Stimulated activated CD8-positive, alpha-beta memory T cell treated with anti-CD3 and anti-CD28 coated beads, Interleukin-7, amount 100 ng/mL, for 4 hours (primary cell): ENCODE results near the gene PGP.

ENCODE experiments used
- DNase-seq, 2 donors: peaks; one replicate each; pipeline ENCODE4 v3.0.0-alpha.2; 2020; ENCODE audit warnings: low read depth in 2 of 2

Gene PGP

GRCh38 chr16:2183671-2184070 lies 31.0 kb downstream of the PGP start:
- no peak for DNase-seq

DNA sequence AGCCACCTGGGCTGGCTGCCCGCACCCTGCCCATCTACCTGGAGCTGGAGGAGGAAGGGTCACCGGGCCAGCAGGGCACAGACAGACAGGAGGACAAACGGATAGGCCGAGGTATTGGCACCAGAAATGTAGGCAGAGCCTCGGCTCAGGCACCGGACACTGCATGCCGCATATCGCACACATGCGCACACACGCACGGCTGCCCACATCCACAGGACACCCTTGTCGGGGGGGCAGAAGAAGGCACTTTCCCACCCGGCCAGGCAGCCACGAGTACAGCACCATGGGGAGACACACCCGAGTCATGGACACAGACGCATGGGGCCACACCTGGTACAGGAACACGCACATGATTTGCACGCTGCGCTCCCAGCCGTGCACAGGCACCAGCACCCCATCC lies 32.7 kb downstream of the PGP start:
- DNase-seq, result no peak

DNA sequence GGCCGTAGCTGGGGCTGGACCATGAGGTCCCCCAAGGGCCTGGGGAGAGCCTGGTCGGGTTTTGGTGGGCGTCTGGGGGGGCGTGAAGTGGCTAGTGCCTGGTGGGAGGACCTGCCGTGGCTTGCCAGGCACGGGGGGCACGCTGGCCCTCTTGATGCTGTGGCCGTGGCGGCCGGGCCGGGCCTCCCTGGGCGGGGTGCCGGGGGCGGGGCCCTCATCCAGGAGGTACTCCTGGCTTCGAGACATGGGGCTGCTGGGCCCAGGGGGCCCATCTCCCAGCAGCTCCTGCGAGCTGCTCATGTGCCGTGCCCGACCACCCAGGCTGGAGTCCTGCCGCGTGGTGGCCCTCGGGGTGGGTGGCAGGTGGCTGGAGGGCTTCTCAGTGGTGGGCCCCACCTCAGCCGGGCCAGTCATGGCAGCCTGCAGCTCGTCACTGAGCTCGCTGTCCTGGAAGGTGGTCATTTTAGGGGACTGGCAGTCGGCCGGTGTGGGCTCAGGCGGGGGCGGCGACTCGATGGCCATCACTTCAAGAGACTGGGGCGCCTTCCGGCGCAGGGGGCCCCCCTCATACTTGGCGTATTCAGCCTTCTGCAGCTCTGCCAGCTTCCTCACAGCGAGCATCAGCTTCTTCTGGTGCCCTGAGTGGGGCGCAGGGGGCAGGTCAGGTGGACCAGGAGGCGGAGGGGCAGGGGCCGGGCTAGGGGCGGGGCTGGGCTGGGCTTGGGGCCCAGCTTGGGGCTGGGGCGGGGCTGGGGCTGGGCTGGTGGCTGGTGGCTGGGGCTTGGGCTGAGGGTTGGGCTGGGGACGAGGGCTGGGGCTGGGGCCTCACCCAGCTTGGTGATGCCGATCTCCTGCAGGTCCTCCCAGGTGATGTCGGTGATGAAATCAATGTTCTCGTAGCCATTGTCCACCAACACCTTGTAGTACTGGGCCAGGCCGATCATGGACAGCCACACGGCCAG lies 33.4 kb downstream of the PGP start:
- DNase-seq, result no peak

GRCh38 chr16:2180461-2180860 lies 34.2 kb downstream of the PGP start:
- no peak for DNase-seq

DNA sequence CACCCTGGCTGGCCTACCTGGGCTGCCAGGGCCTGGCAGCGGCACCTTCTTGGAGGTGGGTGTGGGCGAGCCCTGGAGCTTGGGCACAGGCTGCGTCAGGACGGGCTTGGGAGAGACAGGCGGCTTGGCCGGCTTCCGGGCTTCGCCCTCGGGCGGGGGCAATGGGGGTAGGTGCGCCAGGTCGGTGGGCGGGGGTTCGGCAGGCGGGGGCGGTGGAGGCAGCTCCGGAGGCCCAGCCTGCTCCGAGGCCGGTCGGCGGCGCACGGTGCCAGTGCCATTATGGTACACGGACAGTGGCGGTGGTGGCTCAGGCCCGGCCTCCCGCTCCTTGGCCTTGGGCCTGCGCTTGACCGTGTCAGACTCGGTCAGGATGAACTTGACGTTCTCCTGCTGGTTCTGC lies 35.1 kb downstream of the PGP start:
- no peak for DNase-seq

DNA sequence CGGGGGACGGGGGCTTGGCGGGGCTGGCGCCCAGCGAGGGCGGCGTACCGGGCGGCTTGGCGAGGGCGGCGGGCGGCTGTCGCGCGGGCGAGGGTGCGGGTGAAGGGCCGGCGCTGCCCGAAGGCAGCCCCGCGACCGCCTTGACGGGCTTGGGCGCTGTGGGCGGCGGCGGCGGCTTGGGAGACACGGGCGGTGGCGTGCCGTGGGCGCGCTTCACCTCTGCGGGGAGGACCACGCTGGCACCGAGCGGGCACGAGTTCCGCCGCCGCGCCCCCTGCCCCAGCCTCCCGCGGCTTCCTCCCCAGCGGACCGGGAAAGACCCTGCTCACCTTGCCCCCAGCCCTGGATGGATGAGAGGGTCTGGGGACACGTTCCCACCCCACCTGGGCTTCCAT lies 35.5 kb downstream of the PGP start:
- DNase-seq, result no peak

DNA sequence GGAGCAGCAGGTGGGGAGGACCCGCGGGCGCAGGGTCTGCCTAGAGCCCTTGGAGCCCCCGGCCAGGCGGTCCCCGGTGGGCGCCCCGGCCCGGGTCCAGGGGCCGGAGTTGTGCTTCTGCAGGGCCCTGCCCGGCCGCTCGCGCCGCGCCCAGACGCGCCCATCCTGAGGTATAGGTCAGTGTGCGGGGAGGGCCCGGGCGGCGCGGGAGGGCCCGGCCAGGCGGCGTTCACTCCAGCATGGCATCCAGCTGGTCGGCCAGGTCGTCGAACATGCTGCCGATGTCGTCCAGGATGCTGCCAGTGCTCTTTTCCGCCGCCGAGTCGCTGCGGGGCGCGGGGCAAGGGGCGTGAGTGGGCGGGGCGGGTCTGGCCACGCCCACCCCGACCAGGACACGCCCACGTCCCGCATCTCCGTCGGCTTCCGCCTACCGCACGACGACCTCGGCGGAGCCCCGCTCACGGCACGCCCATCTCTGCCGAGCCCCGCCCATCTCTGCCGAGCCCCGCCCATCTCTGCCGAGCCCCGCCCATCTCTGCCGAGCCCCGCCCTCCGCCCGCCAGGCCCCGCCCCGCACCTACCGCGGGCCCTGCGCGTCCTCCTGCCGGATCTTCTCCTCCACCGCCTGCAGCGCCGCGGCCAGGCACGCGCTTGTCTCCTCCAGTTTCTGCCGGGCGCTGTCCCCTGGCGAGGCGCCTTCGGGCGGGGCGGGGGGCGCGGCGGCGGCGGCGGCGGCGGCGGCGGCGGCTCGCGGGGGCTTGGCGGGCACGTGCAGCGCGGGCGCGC lies 36.1 kb downstream of the PGP start:
- DNase-seq, result no peak

DNA sequence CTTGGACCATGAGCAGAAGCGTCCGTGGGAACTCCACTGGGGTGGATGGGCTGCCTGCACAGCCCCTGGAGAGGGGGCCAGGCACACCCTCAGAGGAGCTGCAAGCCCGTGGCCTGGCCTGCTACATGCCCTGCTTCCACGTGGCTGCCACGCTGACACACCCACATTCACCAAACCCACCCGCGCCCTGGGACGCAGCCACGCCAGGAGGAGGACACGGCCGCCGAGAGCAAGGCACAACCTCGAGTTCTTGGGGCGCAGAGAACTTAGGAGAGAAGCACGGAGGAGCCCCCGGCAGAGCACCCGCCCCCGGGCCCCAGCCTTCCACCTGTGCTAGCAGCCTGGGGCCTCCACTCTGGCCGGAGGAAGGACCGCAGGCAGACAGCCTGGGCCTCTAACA lies 37.1 kb downstream of the PGP start:
- DNase-seq, result no peak

DNA sequence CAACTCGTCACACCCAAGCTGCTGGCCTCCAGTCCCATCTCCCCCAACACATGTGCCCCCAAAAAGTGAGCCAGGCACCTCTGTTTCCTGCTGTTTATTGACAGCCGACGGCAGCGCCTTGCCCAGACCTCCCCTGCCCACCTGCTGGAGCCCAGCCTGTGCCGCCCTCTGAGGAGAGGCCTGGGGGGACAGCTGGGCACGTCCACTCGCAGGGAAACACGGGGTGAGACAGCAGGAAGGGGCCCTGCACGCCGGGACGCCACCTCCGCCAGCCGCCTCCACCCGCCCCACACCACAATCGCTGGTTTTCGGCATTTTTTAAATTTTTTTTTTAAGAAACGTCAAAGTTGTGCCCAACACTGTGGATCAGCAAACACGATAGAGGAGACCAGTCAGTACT lies 37.5 kb downstream of the PGP start:
- no peak for DNase-seq

DNA sequence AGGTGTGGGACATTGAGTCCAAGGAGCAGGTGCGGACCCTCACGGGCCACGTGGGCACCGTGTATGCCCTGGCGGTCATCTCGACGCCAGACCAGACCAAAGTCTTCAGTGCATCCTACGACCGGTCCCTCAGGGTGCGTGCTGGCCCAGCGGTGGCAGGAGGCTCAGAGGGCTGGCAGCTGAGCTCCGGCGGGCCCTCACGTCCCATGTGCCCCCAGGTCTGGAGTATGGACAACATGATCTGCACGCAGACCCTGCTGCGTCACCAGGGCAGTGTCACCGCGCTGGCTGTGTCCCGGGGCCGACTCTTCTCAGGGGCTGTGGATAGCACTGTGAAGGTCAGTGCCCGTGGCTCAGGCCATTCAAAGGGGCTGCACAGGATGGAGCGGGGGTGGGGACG lies 38.6 kb downstream of the PGP start:
- DNase-seq, result no peak

GRCh38 chr16:2175454-2175853 lies 39.2 kb downstream of the PGP start:
- no peak for DNase-seq

GRCh38 chr16:2174396-2175131 lies 40.1 kb downstream of the PGP start:
- no peak for DNase-seq

DNA sequence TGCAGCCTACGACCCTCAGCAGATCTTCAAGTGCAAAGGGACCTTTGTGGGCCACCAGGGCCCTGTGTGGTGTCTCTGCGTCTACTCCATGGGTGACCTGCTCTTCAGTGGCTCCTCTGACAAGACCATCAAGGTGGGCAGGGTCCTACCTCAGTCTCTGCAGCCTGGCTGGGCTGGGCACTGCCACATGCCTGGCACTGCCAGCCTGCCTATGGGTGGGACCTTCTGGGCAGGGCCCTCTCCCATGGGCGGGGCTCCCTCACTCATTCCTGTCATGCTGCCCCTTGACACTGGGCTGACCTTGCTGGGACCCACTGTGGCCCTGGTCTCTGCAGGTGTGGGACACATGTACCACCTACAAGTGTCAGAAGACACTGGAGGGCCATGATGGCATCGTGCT lies 40.7 kb downstream of the PGP start:
- DNase-seq, result no peak

DNA sequence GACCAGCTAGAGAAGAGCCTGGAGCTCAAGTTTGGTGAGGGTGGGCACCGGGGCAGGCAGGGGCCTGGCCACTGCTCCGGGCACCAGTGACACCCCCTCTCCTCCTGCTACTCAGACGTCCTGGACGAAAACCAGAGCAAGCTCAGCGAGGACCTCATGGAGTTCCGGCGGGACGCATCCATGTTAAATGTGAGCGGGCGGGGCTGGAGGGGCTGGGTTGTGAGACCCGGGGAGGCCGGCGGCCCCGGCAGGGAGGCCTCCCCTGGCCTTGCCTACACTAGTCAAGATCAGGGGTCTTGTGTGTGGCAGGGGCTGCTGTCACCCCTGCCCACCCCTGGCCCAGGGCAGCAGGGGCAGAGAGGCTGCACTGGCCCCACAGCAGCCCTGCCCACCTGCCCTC lies 41.3 kb downstream of the PGP start:
- no peak for DNase-seq

GRCh38 chr16:2172688-2173335 lies 41.8 kb downstream of the PGP start:
- DNase-seq, result no peak

DNA sequence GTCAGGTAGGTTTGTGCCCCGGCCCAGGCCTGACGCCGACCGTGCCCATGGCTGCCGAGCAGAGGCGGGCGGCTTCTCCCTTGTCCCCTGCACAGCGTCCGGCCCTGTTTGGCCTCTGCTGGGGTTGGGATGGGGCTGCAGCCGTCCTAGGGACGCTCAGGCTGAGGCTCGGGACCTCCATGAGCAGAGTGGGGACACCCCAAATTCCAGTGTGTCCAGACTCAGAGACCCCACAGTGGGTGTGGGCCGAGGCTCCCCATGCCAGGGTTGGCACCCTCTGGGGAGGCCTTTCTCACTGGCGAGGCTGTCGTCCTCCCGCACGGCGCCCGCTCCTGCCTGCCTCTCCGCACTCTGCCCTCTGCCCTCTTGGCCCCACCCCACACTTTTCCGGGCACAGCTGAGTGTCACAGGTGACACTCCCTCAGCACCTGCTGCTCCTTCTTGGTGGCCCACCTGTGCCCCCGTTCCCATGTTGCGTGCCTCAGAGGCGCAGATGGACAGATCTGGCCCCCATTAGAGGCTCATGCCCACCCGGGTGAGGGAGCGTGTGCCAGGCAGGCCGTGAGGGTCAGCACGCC lies 43.0 kb downstream of the PGP start:
- DNase-seq, result no peak

GRCh38 chr16:2170587-2171435 lies 43.8 kb downstream of the PGP start:
- DNase-seq, result no peak

DNA sequence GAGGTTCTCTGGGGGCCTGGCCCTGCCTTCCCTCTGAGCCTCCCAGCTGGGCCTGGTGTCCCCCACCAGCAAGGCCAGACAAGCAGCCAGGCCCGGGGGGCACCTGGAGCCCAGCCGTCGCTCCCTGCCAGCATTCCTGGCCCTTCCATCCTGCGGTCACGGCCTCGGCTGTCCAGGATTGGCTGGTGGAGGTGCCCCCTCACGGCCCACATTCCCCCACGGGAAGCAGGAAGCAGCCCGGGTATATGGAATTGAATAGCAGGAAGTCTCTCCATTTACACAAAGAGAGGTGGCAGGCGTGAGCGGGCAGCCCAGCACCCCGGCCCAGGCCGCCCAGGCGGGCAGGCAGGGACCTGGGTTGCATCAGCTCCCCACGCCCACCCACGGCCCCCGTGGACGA lies 44.6 kb downstream of the PGP start:
- DNase-seq, result no peak

- DNase-seq, result no peak
These were observed 47.5 kb downstream of the PGP start for GRCh38 chr16:2167068-2167638.
